Measurements from ENCODE around the gene BFSP1. TPM values are rescaled to one million over a fixed set of nuclear protein-coding genes. Genes with fewer than 3 reads are reported as not detected.

The BFSP1 gene
- total and polyA plus RNA-seq, 2 of the 8 experiments (the other 6 are each of a cell fraction or from before 2014, with no cell fraction given), result 1.5 to 2.5 TPM

- no peak for TF ChIP-seq NRF1 (IDR thresholded peaks at IDR 0.05; ENCODE audit: low read depth, low read length)
These were observed 10.6 kb downstream of the BFSP1 start (continued) for GRCh38 chr20:17520583-17520982.
